A549 (cell line): ENCODE data around the gene ANKRD34A.

Source experiments
- BHLHE40 ChIP-seq: IDR thresholded peaks from 2 replicates; pipeline ENCODE4 v1.6.1; 2012; ENCODE audit warnings: low read depth, low read length, inconsistent platforms
- CBX8 ChIP-seq: fragments of 200-600 bp; sonication (generic); IDR thresholded peaks from 2 replicates; pipeline ENCODE4 v1.6.1; 2016
- CHD2 ChIP-seq: fragments of 150-350 bp; IDR thresholded peaks from 2 replicates; pipeline ENCODE4 v1.6.1; 2014; ENCODE audit warnings: low read length; ENCODE audit not compliant: partially characterized antibody
- EP300 ChIP-seq, 2 experiments: fragments of >200 bp; sonication (Bioruptor Twin); formaldehyde crosslinking; IDR thresholded peaks; 2 replicates in 1 of 2; 3 replicates in 1 of 2; pipeline ENCODE4 v1.6.1; 2016 to 2017
- ESRRA ChIP-seq: fragments of 150-350 bp; IDR thresholded peaks from 2 replicates; pipeline ENCODE4 v1.6.1; 2014; ENCODE audit warnings: mild to moderate bottlenecking, low read length, borderline replicate concordance
- GATA3 ChIP-seq: IDR thresholded peaks from 2 replicates; pipeline ENCODE4 v1.6.1; 2012; ENCODE audit warnings: borderline replicate concordance
- HDAC2 ChIP-seq: fragments of 200-600 bp; sonication (generic); IDR thresholded peaks from 2 replicates; pipeline ENCODE4 v1.6.1; 2016
- POLR2A ChIP-seq: IDR thresholded peaks from 2 replicates; pipeline ENCODE4 v1.6.1; 2012; ENCODE audit warnings: mild to moderate bottlenecking, low read length
- TP53 ChIP-seq: fragments of 250-450 bp; sonication (Bioruptor Pico); IDR thresholded peaks from 2 replicates; pipeline ENCODE4 v1.5.0; 2021; ENCODE audit warnings: mild to moderate bottlenecking, moderate library complexity
- TF ChIP-seq, protein P1 (sequence below): fragments of >200 bp; sonication (Bioruptor Twin); formaldehyde crosslinking; IDR thresholded peaks from 3 replicates; pipeline ENCODE4 v1.5.1; 2016
- TF ChIP-seq, protein P2 (sequence below): IDR thresholded peaks from 2 replicates; pipeline ENCODE4 v1.6.1; 2012
- TF ChIP-seq, protein P3 (sequence below): fragments of 200-600 bp; sonication (generic); IDR thresholded peaks from 2 replicates; pipeline ENCODE4 v1.6.1; 2016; ENCODE audit warnings: antibody characterized with exemption, mild to moderate bottlenecking, moderate library complexity

DNA sequence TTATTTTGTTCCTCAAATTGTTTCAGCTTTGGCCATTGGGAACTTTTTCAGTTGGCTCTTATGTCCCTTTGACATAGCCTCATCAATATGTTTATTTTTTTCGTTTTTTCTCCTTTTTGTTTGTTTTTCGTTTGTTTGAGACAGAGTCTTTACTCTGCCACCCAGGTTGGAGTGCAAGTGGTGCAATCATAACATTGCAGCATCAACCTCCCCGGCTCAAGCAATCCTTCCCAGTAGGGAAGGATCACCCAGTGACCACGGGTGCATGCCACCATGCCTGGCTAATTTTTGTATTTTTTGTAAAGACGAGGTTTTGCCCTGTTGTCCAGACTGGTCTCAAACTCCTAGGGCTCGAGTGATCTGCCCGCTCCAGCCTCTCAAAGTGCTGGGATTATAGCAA, 8.2 kb upstream of the ANKRD34A start:
- TF ChIP-seq POLR2A, result no peak
- no peak for TF ChIP-seq CBX8
- no peak for TF ChIP-seq ESRRA
- TF ChIP-seq, protein P1, sequence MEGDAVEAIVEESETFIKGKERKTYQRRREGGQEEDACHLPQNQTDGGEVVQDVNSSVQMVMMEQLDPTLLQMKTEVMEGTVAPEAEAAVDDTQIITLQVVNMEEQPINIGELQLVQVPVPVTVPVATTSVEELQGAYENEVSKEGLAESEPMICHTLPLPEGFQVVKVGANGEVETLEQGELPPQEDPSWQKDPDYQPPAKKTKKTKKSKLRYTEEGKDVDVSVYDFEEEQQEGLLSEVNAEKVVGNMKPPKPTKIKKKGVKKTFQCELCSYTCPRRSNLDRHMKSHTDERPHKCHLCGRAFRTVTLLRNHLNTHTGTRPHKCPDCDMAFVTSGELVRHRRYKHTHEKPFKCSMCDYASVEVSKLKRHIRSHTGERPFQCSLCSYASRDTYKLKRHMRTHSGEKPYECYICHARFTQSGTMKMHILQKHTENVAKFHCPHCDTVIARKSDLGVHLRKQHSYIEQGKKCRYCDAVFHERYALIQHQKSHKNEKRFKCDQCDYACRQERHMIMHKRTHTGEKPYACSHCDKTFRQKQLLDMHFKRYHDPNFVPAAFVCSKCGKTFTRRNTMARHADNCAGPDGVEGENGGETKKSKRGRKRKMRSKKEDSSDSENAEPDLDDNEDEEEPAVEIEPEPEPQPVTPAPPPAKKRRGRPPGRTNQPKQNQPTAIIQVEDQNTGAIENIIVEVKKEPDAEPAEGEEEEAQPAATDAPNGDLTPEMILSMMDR, result no peak
- TF ChIP-seq, protein P2, sequence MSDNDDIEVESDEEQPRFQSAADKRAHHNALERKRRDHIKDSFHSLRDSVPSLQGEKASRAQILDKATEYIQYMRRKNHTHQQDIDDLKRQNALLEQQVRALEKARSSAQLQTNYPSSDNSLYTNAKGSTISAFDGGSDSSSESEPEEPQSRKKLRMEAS, result no peak
- TF ChIP-seq, protein P3, sequence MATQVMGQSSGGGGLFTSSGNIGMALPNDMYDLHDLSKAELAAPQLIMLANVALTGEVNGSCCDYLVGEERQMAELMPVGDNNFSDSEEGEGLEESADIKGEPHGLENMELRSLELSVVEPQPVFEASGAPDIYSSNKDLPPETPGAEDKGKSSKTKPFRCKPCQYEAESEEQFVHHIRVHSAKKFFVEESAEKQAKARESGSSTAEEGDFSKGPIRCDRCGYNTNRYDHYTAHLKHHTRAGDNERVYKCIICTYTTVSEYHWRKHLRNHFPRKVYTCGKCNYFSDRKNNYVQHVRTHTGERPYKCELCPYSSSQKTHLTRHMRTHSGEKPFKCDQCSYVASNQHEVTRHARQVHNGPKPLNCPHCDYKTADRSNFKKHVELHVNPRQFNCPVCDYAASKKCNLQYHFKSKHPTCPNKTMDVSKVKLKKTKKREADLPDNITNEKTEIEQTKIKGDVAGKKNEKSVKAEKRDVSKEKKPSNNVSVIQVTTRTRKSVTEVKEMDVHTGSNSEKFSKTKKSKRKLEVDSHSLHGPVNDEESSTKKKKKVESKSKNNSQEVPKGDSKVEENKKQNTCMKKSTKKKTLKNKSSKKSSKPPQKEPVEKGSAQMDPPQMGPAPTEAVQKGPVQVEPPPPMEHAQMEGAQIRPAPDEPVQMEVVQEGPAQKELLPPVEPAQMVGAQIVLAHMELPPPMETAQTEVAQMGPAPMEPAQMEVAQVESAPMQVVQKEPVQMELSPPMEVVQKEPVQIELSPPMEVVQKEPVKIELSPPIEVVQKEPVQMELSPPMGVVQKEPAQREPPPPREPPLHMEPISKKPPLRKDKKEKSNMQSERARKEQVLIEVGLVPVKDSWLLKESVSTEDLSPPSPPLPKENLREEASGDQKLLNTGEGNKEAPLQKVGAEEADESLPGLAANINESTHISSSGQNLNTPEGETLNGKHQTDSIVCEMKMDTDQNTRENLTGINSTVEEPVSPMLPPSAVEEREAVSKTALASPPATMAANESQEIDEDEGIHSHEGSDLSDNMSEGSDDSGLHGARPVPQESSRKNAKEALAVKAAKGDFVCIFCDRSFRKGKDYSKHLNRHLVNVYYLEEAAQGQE, result no peak
- TF ChIP-seq HDAC2, result no peak
- no peak for TF ChIP-seq BHLHE40
- TF ChIP-seq CHD2, result no peak
- TF ChIP-seq EP300 (IDR thresholded peaks at IDR 0.05), result no peak
- TF ChIP-seq GATA3, result no peak
- TF ChIP-seq TP53 (CRISPR knock-in tag), result no peak
